GOT3 (cell line): ENCODE measurements around the gene CLN3.
"Not testable (repeated sequence)": the region's sequence is repeated elsewhere in the genome, so short reads cannot be mapped to it uniquely, and the experiment has no call there.

Experiments
- DNase-seq: peaks from one replicate; lab custom pipeline; 2025; ENCODE audit warnings: mixed read lengths; lab: John Stamatoyannopoulos, UW

CLN3 gene

GRCh38 chr16:28513484-28514181 lies 21.8 kb upstream of the CLN3 start:
- no peak for DNase-seq

GRCh38 chr16:28511801-28512789 lies 20.2 kb upstream of the CLN3 start:
- DNase-seq, result no peak

GRCh38 chr16:28511031-28511430 lies 19.2 kb upstream of the CLN3 start:
- DNase-seq, result no peak

- DNase-seq, result no peak
Observed at GRCh38 chr16:28505489-28506137, 13.7 kb upstream of the CLN3 start.

GRCh38 chr16:28504707-28505404 lies 13.0 kb upstream of the CLN3 start:
- no peak for DNase-seq

- no peak for DNase-seq
Observed at GRCh38 chr16:28503470-28504259, 11.8 kb upstream of the CLN3 start.

- DNase-seq, result no peak
Observed at GRCh38 chr16:28502290-28502689, 10.4 kb upstream of the CLN3 start.

- DNase-seq, result no peak
Observed at GRCh38 chr16:28501258-28502232, 9.7 kb upstream of the CLN3 start.

- not testable (repeated sequence) for DNase-seq
Observed at GRCh38 chr16:28500476-28501180, 8.8 kb upstream of the CLN3 start.

- DNase-seq, result no peak
Observed at GRCh38 chr16:28499854-28500253, 8.0 kb upstream of the CLN3 start.

- DNase-seq, result no peak
Observed at GRCh38 chr16:28498666-28499381, 7.0 kb upstream of the CLN3 start.

- DNase-seq, result no peak
Observed at GRCh38 chr16:28497861-28498599, 6.2 kb upstream of the CLN3 start.

- DNase-seq, result no peak
Observed at GRCh38 chr16:28497386-28497785, 5.5 kb upstream of the CLN3 start.

- no peak for DNase-seq
Observed at GRCh38 chr16:28496844-28497243, 5.0 kb upstream of the CLN3 start.

GRCh38 chr16:28495795-28496749 lies 4.2 kb upstream of the CLN3 start:
- DNase-seq, result no peak

GRCh38 chr16:28495098-28495793 lies 3.4 kb upstream of the CLN3 start:
- DNase-seq, result no peak
